ENCODE data around the gene RALGDS. TPM values are rescaled to one million over a fixed set of nuclear protein-coding genes. Genes with fewer than 3 reads are reported as not detected.
"Not testable (repeated sequence)": the region's sequence is repeated elsewhere in the genome, so short reads cannot be mapped to it uniquely, and the experiment has no call there.

Gene RALGDS
- total and polyA plus RNA-seq, 2 donors (not counting 3 experiments of a cell fraction or from before 2014, with no cell fraction given) = 41.4 to 60.0 TPM

- no peak for DNase-seq (ENCODE audit: low read depth, low spot score)
- BruUV-seq (replicated peaks) = no TSS peak
- dilution Hi-C loops (cut with MboI; ENCODE audit: extremely low pct_ligation_motif_present, low sequenced_read_pairs) = no loop called here
- H3K9me1 ChIP-seq (replicated peaks; ENCODE audit: control insufficient read depth, extremely low read depth, insufficient read depth, low read length) = no peaks in the 10 kb centered on the region
- H3K9ac ChIP-seq (replicated peaks; ENCODE audit: extremely low read depth, insufficient read depth, low read length) = no peak overlapping the region
- intact Hi-C loops (cut with micrococcal nuclease) = no loop called here
- no peaks in the 10 kb centered on the region for H3K27me3 ChIP-seq (ENCODE audit: control insufficient read depth in 2 of 2, insufficient read depth in 2 of 2, low read length in 2 of 2)
- H3K36me3 ChIP-seq (ENCODE audit: control insufficient read depth in 2 of 2, extremely low read depth in 1 of 2, insufficient read depth in 2 of 2, low read length in 2 of 2) = peaks cover 0 to 3% of the 10 kb centered on the region in 2 experiments
- ChIA-PET CTCF (interaction anchor here (0.9 to 1.4 kb wide), 2 partner anchors 81 to 84 kb away, joined by 3 to 5 read pairs; no protein-coding TSS in a partner anchor), POLR2A (no interaction called here)
- TF ChIP-seq POLR2AphosphoS5 (IDR thresholded peaks at IDR 0.05; ENCODE audit: insufficient read depth, low read depth, low read length) (no peak), POLR2A (IDR thresholded peaks at IDR 0.05; ENCODE audit: low read depth, low read length) (no peak), MAX (IDR thresholded peaks at IDR 0.05; ENCODE audit: insufficient read depth, insufficient read length) (no peak), GATA2 (IDR thresholded peaks at IDR 0.05; ENCODE audit: insufficient read depth, insufficient read length, low read depth, low read length) (no peak), JUN (IDR thresholded peaks at IDR 0.05; ENCODE audit: borderline replicate concordance, insufficient read depth, insufficient read length, low read depth) (no peak), FOS (IDR thresholded peaks at IDR 0.05; ENCODE audit: borderline replicate concordance, insufficient read depth, low read length) (no peak), EZH2 (IDR thresholded peaks at IDR 0.05; ENCODE audit: borderline replicate concordance, low read depth, low read length, severe bottlenecking) (no peak), MYC (IDR thresholded peaks at IDR 0.05; ENCODE audit: low read depth, low read length) (no peak)
- TF ChIP-seq, protein P1, sequence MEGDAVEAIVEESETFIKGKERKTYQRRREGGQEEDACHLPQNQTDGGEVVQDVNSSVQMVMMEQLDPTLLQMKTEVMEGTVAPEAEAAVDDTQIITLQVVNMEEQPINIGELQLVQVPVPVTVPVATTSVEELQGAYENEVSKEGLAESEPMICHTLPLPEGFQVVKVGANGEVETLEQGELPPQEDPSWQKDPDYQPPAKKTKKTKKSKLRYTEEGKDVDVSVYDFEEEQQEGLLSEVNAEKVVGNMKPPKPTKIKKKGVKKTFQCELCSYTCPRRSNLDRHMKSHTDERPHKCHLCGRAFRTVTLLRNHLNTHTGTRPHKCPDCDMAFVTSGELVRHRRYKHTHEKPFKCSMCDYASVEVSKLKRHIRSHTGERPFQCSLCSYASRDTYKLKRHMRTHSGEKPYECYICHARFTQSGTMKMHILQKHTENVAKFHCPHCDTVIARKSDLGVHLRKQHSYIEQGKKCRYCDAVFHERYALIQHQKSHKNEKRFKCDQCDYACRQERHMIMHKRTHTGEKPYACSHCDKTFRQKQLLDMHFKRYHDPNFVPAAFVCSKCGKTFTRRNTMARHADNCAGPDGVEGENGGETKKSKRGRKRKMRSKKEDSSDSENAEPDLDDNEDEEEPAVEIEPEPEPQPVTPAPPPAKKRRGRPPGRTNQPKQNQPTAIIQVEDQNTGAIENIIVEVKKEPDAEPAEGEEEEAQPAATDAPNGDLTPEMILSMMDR (IDR thresholded peaks at IDR 0.05; ENCODE audit: extremely low read depth in 1 of 2, insufficient read depth in 1 of 2, low read depth in 1 of 2, low read length in 2 of 2) = no peak
- no peak overlapping the region for H2AFZ ChIP-seq (ENCODE audit: low read depth, low read length)
- no peak overlapping the region for H3K27ac ChIP-seq (ENCODE audit: insufficient read depth, low read depth, low read length)
- no peak overlapping the region for H3K4me2 ChIP-seq (ENCODE audit: insufficient read depth, low read length)
- H3K79me2 ChIP-seq (ENCODE audit: control insufficient read depth, insufficient read depth, low read length) = no peaks in the 10 kb centered on the region
- FAIRE-seq = no peak
- H3K4me1 ChIP-seq (ENCODE audit: control insufficient read depth, extremely low read depth, insufficient read depth, low read length) = peaks cover 3% of the 10 kb centered on the region
- no peak overlapping the region for H3K4me3 ChIP-seq (replicated peaks in 1 of 3; ENCODE audit: insufficient read depth in 1 of 3, low read depth in 1 of 3, low read length in 3 of 3)
- H3K9me3 ChIP-seq (replicated peaks; ENCODE audit: control insufficient read depth, insufficient read depth, low read length) = no peaks in the 10 kb centered on the region
- no peaks in the 10 kb centered on the region for H4K20me1 ChIP-seq (replicated peaks; ENCODE audit: control insufficient read depth, extremely low read depth, insufficient read depth, low read length)
Measured at GRCh38 chr9:133063159-133063499, 57.9 kb downstream of the RALGDS start.

DNA sequence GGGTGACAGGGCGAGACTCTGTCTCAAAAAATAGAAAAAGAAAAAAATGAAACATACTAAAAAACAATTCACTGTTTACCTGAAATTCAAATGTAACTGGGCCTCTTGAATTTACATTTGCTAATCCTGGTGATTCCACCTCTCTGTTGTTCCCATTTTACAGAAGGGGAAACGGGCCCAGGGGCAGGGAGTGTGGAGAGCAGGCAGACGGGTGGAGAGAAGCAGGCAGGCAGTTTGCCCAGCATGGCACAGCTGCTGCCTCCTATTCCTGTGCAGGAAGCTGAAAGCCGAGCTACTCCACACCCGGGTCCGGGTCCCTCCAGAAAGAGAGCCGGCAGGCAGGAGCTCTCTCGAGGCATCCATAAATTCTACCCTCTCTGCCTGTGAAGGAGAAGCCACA is 58.5 kb downstream of the RALGDS start:
- H3K9me3 ChIP-seq (replicated peaks; ENCODE audit: control insufficient read depth, insufficient read depth, low read length); H3K9ac ChIP-seq (replicated peaks; ENCODE audit: extremely low read depth, insufficient read depth, low read length); dilution Hi-C loops (cut with MboI; ENCODE audit: extremely low pct_ligation_motif_present, low sequenced_read_pairs); H3K4me3 ChIP-seq (replicated peaks in 1 of 3; ENCODE audit: insufficient read depth in 1 of 3, low read depth in 1 of 3, low read length in 3 of 3); H3K27ac ChIP-seq (ENCODE audit: insufficient read depth, low read depth, low read length); POLR2A ChIA-PET; H3K4me1 ChIP-seq (ENCODE audit: control insufficient read depth, extremely low read depth, insufficient read depth, low read length); FAIRE-seq; intact Hi-C loops (cut with micrococcal nuclease); DNase-seq (ENCODE audit: low read depth, low spot score); H3K9me1 ChIP-seq (replicated peaks; ENCODE audit: control insufficient read depth, extremely low read depth, insufficient read depth, low read length); BruUV-seq (replicated peaks); H4K20me1 ChIP-seq (replicated peaks; ENCODE audit: control insufficient read depth, extremely low read depth, insufficient read depth, low read length); CTCF ChIA-PET; H3K27me3 ChIP-seq (ENCODE audit: control insufficient read depth in 2 of 2, insufficient read depth in 2 of 2, low read length in 2 of 2); H3K4me2 ChIP-seq (ENCODE audit: insufficient read depth, low read length); H2AFZ ChIP-seq (ENCODE audit: low read depth, low read length); H3K79me2 ChIP-seq (ENCODE audit: control insufficient read depth, insufficient read depth, low read length); H3K36me3 ChIP-seq (ENCODE audit: control insufficient read depth in 2 of 2, extremely low read depth in 1 of 2, insufficient read depth in 2 of 2, low read length in 2 of 2): not testable (repeated sequence)

GRCh38 chr9:133061764-133062145 is 59.3 kb downstream of the RALGDS start, which contains the start of gene CEL:
CEL (plus strand) TSS chr9:133061981; CDS start chr9:133062003, 22 bp downstream.
- H3K4me1 ChIP-seq (ENCODE audit: control insufficient read depth, extremely low read depth, insufficient read depth, low read length); CTCF ChIA-PET; POLR2A ChIA-PET; H3K79me2 ChIP-seq (ENCODE audit: control insufficient read depth, insufficient read depth, low read length); FAIRE-seq; intact Hi-C loops (cut with micrococcal nuclease); H3K9me1 ChIP-seq (replicated peaks; ENCODE audit: control insufficient read depth, extremely low read depth, insufficient read depth, low read length); H2AFZ ChIP-seq (ENCODE audit: low read depth, low read length); dilution Hi-C loops (cut with MboI; ENCODE audit: extremely low pct_ligation_motif_present, low sequenced_read_pairs); H3K4me3 ChIP-seq (replicated peaks in 1 of 3; ENCODE audit: insufficient read depth in 1 of 3, low read depth in 1 of 3, low read length in 3 of 3); H4K20me1 ChIP-seq (replicated peaks; ENCODE audit: control insufficient read depth, extremely low read depth, insufficient read depth, low read length); H3K27me3 ChIP-seq (ENCODE audit: control insufficient read depth in 2 of 2, insufficient read depth in 2 of 2, low read length in 2 of 2); H3K9ac ChIP-seq (replicated peaks; ENCODE audit: extremely low read depth, insufficient read depth, low read length); BruUV-seq (replicated peaks); H3K9me3 ChIP-seq (replicated peaks; ENCODE audit: control insufficient read depth, insufficient read depth, low read length); H3K4me2 ChIP-seq (ENCODE audit: insufficient read depth, low read length); H3K36me3 ChIP-seq (ENCODE audit: control insufficient read depth in 2 of 2, extremely low read depth in 1 of 2, insufficient read depth in 2 of 2, low read length in 2 of 2); DNase-seq (ENCODE audit: low read depth, low spot score); H3K27ac ChIP-seq (ENCODE audit: insufficient read depth, low read depth, low read length): not testable (repeated sequence)

Data from endothelial cell of umbilical vein (primary cell).